Esophagus muscularis mucosa (tissue), 4 donors: ENCODE results near the gene RBM14. TPM values are rescaled to one million over a fixed set of nuclear protein-coding genes. Genes with fewer than 3 reads are reported as not detected.

Experiments used
- DNase-seq: peaks from one replicate; pipeline ENCODE4 v3.0.0-alpha.2; 2017; ENCODE audit errors: extremely low spot score
- H3K27ac ChIP-seq, 4 donors: fragments of 200-600 bp; sonication (generic); replicated peaks in 1 of 4; 1 replicate in 3 of 4; 2 replicates in 1 of 4; pipeline ENCODE4 v1.5.1; 2016 to 2019; ENCODE audit warnings: mild to moderate bottlenecking in 1 of 4
- H3K27me3 ChIP-seq, 4 donors: fragments of 200-600 bp; sonication (generic); one replicate each; pipeline versions ENCODE4 v1.5.1 to v1.6.0; 2016 to 2019
- H3K36me3 ChIP-seq, 4 donors: fragments of 200-600 bp; sonication (generic); one replicate each; pipeline ENCODE4 v1.5.1; 2016 to 2019
- H3K4me1 ChIP-seq, 4 donors: fragments of 200-600 bp; sonication (generic); one replicate each; pipeline ENCODE4 v1.5.1; 2016 to 2019
- H3K4me3 ChIP-seq, 4 donors: fragments of 200-600 bp; sonication (generic); 1 replicate in 2 of 4; 2 replicates in 2 of 4; pipeline ENCODE4 v1.5.1; 2016 to 2019; ENCODE audit warnings: mild to moderate bottlenecking in 4 of 4, moderate library complexity in 1 of 4
- H3K9me3 ChIP-seq, 4 donors: fragments of 200-600 bp; sonication (generic); 1 replicate in 3 of 4; 2 replicates in 1 of 4; pipeline ENCODE4 v1.5.1; 2016 to 2019
- CTCF ChIP-seq, 3 experiments: fragments of 200-600 bp in 2 of 3; fragments of 450-650 bp in 1 of 3; sonication (generic) in 2 of 3; IDR thresholded peaks; one replicate each; pipeline ENCODE4 v1.5.1; 2017 to 2019; ENCODE audit warnings: antibody characterized with exemption in 3 of 3, mild to moderate bottlenecking in 2 of 3, moderate library complexity in 1 of 3
- EP300 ChIP-seq: sonication (generic); formaldehyde crosslinking; IDR thresholded peaks from one replicate; pipeline ENCODE4 v1.6.1; 2017; ENCODE audit warnings: antibody characterized with exemption
- POLR2A ChIP-seq: fragments of 450-650 bp; IDR thresholded peaks from one replicate; pipeline ENCODE4 v1.6.1; 2017; ENCODE audit warnings: antibody characterized with exemption, moderate library complexity, mild to moderate bottlenecking, low read depth
- POLR2AphosphoS5 ChIP-seq, 2 donors: sonication (generic); formaldehyde crosslinking; IDR thresholded peaks; one replicate each; pipeline ENCODE4 v1.6.1; 2017; ENCODE audit warnings: antibody characterized with exemption in 2 of 2
- WGBS: methylation state at CpG from one replicate; pipeline ENCODE4 v1.1.5; 2018; 5-methylcytosine and 5-hydroxymethylcytosine counted together
- intact Hi-C: fragments of 100-400 bp; cut with DNase I; formaldehyde crosslinking; loops from one replicate; pipeline ENCODE4 v1.15.1; 2023
- total RNA-seq, 4 donors: library from RNA; depleted of rRNA; stranded (reverse); fragments of >200 nt; gene quantifications; one replicate each; pipeline versions ENCODE4 v1.1.0 to v1.2.1, GENCODE V29; 2016

The RBM14 gene
- total RNA-seq, 4 donors from 2014 or later, result 30.5 to 41.7 (median 34.9) TPM

GRCh38 chr11:66643745-66644437, 27.5 kb downstream of the RBM14 start:
- 93% methylated on average over 12 of the region's 24 CpGs for WGBS
- TF ChIP-seq EP300, result no peak
- H3K9me3 ChIP-seq, result no peaks in the 10 kb centered on the region
- peak overlapping the region in 3 of 4 donors; percentile 25 to 68 (median 67) for H3K27ac ChIP-seq
- peaks cover 74 to 92% (median 88%) of the 10 kb centered on the region in 4 donors for H3K4me1 ChIP-seq
- intact Hi-C loops, result no loop called here
- DNase-seq, result no peak
- H3K27me3 ChIP-seq, result no peaks in the 10 kb centered on the region
- peaks cover 21 to 92% (median 66%) of the 10 kb centered on the region in 4 donors for H3K36me3 ChIP-seq
- H3K4me3 ChIP-seq, result peak overlapping the region in 1 of 4 donors; percentile 80

- no peak for TF ChIP-seq POLR2AphosphoS5 (IDR thresholded peaks at IDR 0.05)
- TF ChIP-seq CTCF (IDR thresholded peaks at IDR 0.05), result no peak
- no peak for TF ChIP-seq POLR2A
- Histone ChIP-seq H3K36me3 (peaks cover 29 to 92% (median 77%) of the 10 kb centered on the region in 4 donors), H3K4me3 (no peak overlapping the region), H3K27ac (peak overlapping the region; percentile 16 to 68 (median 48)), H3K9me3 (no peaks in the 10 kb centered on the region), H3K27me3 (no peaks in the 10 kb centered on the region), H3K4me1 (peaks cover 53 to 82% (median 60%) of the 10 kb centered on the region in 4 donors)
- intact Hi-C loops, result no loop called here
- 68% methylated on average over 4 of the region's 4 CpGs for WGBS
- no peak for DNase-seq
These were observed 30.4 kb downstream of the RBM14 start for GRCh38 chr11:66646828-66647227.

GRCh38 chr11:66649903-66650302, 33.5 kb downstream of the RBM14 start:
- intact Hi-C loops, result no loop called here
- peaks cover 17 to 84% (median 62%) of the 10 kb centered on the region in 4 donors for H3K36me3 ChIP-seq
- 100% methylated on average over 4 of the region's 5 CpGs for WGBS

GRCh38 chr11:66651016-66651415, 34.6 kb downstream of the RBM14 start:
- Histone ChIP-seq H3K9me3 (no peaks in the 10 kb centered on the region), H3K4me1 (peaks cover 12 to 40% (median 19%) of the 10 kb centered on the region in 4 donors), H3K4me3 (no peak overlapping the region), H3K27me3 (no peaks in the 10 kb centered on the region), H3K36me3 (peaks cover 17 to 78% (median 58%) of the 10 kb centered on the region in 4 donors), H3K27ac (no peak overlapping the region)
- DNase-seq, result no peak
- TF ChIP-seq EP300 (no peak), POLR2AphosphoS5 (IDR thresholded peaks at IDR 0.05) (no peak), POLR2A (no peak), CTCF (IDR thresholded peaks at IDR 0.05) (no peak)
- intact Hi-C loops, result no loop called here
- 91% methylated on average over 2 of the region's 2 CpGs for WGBS

More at GRCh38 chr11:66649903-66650302, 33.5 kb downstream of the RBM14 start:
- no peak for DNase-seq
- Histone ChIP-seq H3K27me3 (no peaks in the 10 kb centered on the region), H3K4me1 (peaks cover 23 to 51% (median 30%) of the 10 kb centered on the region in 4 donors), H3K9me3 (no peaks in the 10 kb centered on the region), H3K4me3 (no peak overlapping the region), H3K27ac (no peak overlapping the region)
- TF ChIP-seq EP300, result no peak
- no peak for TF ChIP-seq CTCF (IDR thresholded peaks at IDR 0.05)
- TF ChIP-seq POLR2A, result no peak
- no peak for TF ChIP-seq POLR2AphosphoS5 (IDR thresholded peaks at IDR 0.05)

GRCh38 chr11:66652651-66653050, 36.2 kb downstream of the RBM14 start:
- intact Hi-C loops, result no loop called here
- no peaks in the 10 kb centered on the region for H3K27me3 ChIP-seq
- H3K4me3 ChIP-seq, result no peak overlapping the region
- no peak for DNase-seq
- H3K4me1 ChIP-seq, result peaks cover 0 to 26% (median 6%) of the 10 kb centered on the region in 4 donors
- H3K27ac ChIP-seq, result no peak overlapping the region
- no peaks in the 10 kb centered on the region for H3K9me3 ChIP-seq
- TF ChIP-seq POLR2AphosphoS5 (IDR thresholded peaks at IDR 0.05) (no peak), EP300 (no peak), CTCF (IDR thresholded peaks at IDR 0.05) (no peak), POLR2A (no peak)
- 94% methylated on average over 7 of the region's 7 CpGs for WGBS
- H3K36me3 ChIP-seq, result peaks cover 17 to 69% (median 53%) of the 10 kb centered on the region in 4 donors
